PFSK-1 (cell line): Measurements from ENCODE around the gene FKBP8.

Experiments
- POLR2AphosphoS5 ChIP-seq: IDR thresholded peaks from 2 replicates; pipeline ENCODE4 v1.6.1; 2012; ENCODE audit warnings: low read depth, mild to moderate bottlenecking, control low read depth, low read length, moderate library complexity
- REST ChIP-seq, 2 experiments: IDR thresholded peaks; 2 replicates each; pipeline versions ENCODE4 v1.6.1 to v1.8.0; 2011 to 2012; ENCODE audit warnings: low read depth in 2 of 2, low read length in 2 of 2, control low read depth in 1 of 2, inconsistent platforms in 1 of 2, mild to moderate bottlenecking in 1 of 2, moderate library complexity in 1 of 2; ENCODE audit not compliant: insufficient read depth in 1 of 2
- TAF1 ChIP-seq: IDR thresholded peaks from 2 replicates; pipeline ENCODE4 v1.6.1; 2012; ENCODE audit warnings: low read length, control low read depth, borderline replicate concordance; ENCODE audit not compliant: insufficient read depth

- TF ChIP-seq TAF1 (no peak), REST (IDR thresholded peaks at IDR 0.05; ENCODE audit: insufficient read depth in 1 of 2, low read depth in 2 of 2, low read length in 2 of 2) (no peak), POLR2AphosphoS5 (no peak)
Observed at GRCh38 chr19:18526316-18526715, 17.1 kb downstream of the FKBP8 start.
